HCT116 (cell line): ENCODE results near the gene NAPEPLD. TPM values are rescaled to one million over a fixed set of nuclear protein-coding genes. Genes with fewer than 3 reads are reported as not detected.
"Not testable (repeated sequence)": the region's sequence is repeated elsewhere in the genome, so short reads cannot be mapped to it uniquely, and the experiment has no call there.

Source experiments
- ATAC-seq: fragments of 200-7000 bp; cut with Tn5 transposase; 2 replicates; pipeline ENCODE4 v1.9.1; 2020; ENCODE audit warnings: mild to moderate bottlenecking, moderate library complexity
- BruUV-seq: library from RNA; stranded (reverse); fragments of 400-500 nt; replicated peaks from 2 replicates; lab custom pipeline; 2021; lab: Mats Ljungman, UMichigan
- CTCF ChIA-PET: fragments of 300-600 bp; sonication (Branson Sonifier 250); formaldehyde crosslinking; loops from one replicate; lab custom pipeline; 2021; ENCODE audit warnings: antibody characterized with exemption; lab: Charles Lee
- POLR2A ChIA-PET: fragments of 300-600, 350-600 bp; sonication (Branson Sonifier 250); formaldehyde crosslinking; loops from one replicate; lab custom pipeline; 2021; ENCODE audit warnings: antibody characterized with exemption; lab: Charles Lee
- RAD21 ChIA-PET, 2 experiments: fragments of 300-600 bp; sonication (Branson Sonifier 250); formaldehyde crosslinking; loops; one replicate each; lab custom pipeline; 2023; ENCODE audit warnings: low total read pairs in 2 of 2; ENCODE audit not compliant: uncharacterized antibody in 2 of 2, unreplicated experiment in 2 of 2, low non-redundant PET in 1 of 2; lab: Charles Lee
- DNase-seq: peaks from one replicate; pipeline ENCODE4 v3.0.0-alpha.2; 2010; ENCODE audit warnings: low read depth, low spot score
- H2AFZ ChIP-seq: fragments of 200-600 bp; shearing (Covaris generic), sonication (generic); 2 replicates; pipeline ENCODE4 v1.6.1; 2017; ENCODE audit warnings: low read depth, mixed run types, mixed read lengths, antibody characterized with exemption, low read length; ENCODE audit not compliant: poor library complexity, severe bottlenecking
- H3K27ac ChIP-seq: 2 replicates; pipeline ENCODE4 v1.5.1; 2012; ENCODE audit warnings: low read depth, low read length
- H3K27me3 ChIP-seq: fragments of 200-600 bp; sonication (generic); 2 replicates; pipeline ENCODE4 v1.6.1; 2016; ENCODE audit warnings: mixed run types, low read length, mixed read lengths; ENCODE audit not compliant: insufficient read depth
- H3K36me3 ChIP-seq, 2 experiments: fragments of 200-500 bp in 1 of 2; fragments of 200-600 bp in 1 of 2; sonication (Bioruptor generic) in 1 of 2; sonication (generic) in 1 of 2; 2 replicates each; pipeline versions ENCODE4 v1.5.1 to v1.6.1; 2014 to 2016; ENCODE audit warnings: low read length in 2 of 2, inconsistent platforms in 1 of 2, mixed read lengths in 1 of 2, mixed run types in 1 of 2; ENCODE audit not compliant: insufficient read depth in 2 of 2, control insufficient read depth in 1 of 2
- H3K4me1 ChIP-seq, 2 experiments: fragments of 200-600 bp in 1 of 2; sonication (generic) in 1 of 2; 2 replicates each; pipeline versions ENCODE4 v1.5.1 to v1.6.1; 2012 to 2017; ENCODE audit warnings: low read length in 2 of 2, inconsistent platforms in 1 of 2, mild to moderate bottlenecking in 1 of 2, mixed read lengths in 1 of 2, mixed run types in 1 of 2, moderate library complexity in 1 of 2; ENCODE audit not compliant: insufficient read depth in 2 of 2, control insufficient read depth in 1 of 2
- H3K4me2 ChIP-seq: fragments of 200-600 bp; sonication (generic); 2 replicates; pipeline ENCODE4 v1.6.1; 2017; ENCODE audit warnings: mixed run types, low read length, mixed read lengths
- H3K4me3 ChIP-seq, 2 experiments: fragments of 200-600 bp in 1 of 2; sonication (generic) in 1 of 2; replicated peaks in 1 of 2; 2 replicates each; pipeline ENCODE4 v1.5.1; 2011 to 2016; ENCODE audit warnings: low read length in 2 of 2, control low read depth in 1 of 2, low read depth in 1 of 2, mild to moderate bottlenecking in 1 of 2, mixed read lengths in 1 of 2, mixed run types in 1 of 2
- H3K79me2 ChIP-seq: fragments of 200-600 bp; sonication (generic); 2 replicates; pipeline ENCODE4 v1.6.1; 2017; ENCODE audit warnings: mild to moderate bottlenecking, mixed run types, low read length, moderate library complexity, mixed read lengths; ENCODE audit not compliant: insufficient read depth
- H3K9ac ChIP-seq: fragments of 200-600 bp; sonication (generic); 2 replicates; pipeline ENCODE4 v1.6.1; 2016; ENCODE audit warnings: low read length, mixed read lengths
- H3K9me2 ChIP-seq: fragments of 200-600 bp; sonication (generic), shearing (Covaris generic); 2 replicates; pipeline ENCODE4 v1.6.1; 2017; ENCODE audit warnings: mixed run types, mild to moderate bottlenecking, moderate library complexity; ENCODE audit not compliant: insufficient read depth
- H3K9me3 ChIP-seq, 2 experiments: fragments of 200-500 bp in 1 of 2; fragments of 200-600 bp in 1 of 2; sonication (Bioruptor generic) in 1 of 2; sonication (generic) in 1 of 2; 2 replicates each; pipeline ENCODE4 v1.6.1; 2014 to 2017; ENCODE audit warnings: low read length in 2 of 2, mixed read lengths in 2 of 2, inconsistent platforms in 1 of 2, low read depth in 1 of 2, mild to moderate bottlenecking in 1 of 2, mixed run types in 1 of 2, moderate library complexity in 1 of 2; ENCODE audit not compliant: control insufficient read depth in 1 of 2, insufficient read depth in 1 of 2
- H4K20me1 ChIP-seq: fragments of 200-600 bp; sonication (generic), shearing (Covaris generic); 2 replicates; pipeline ENCODE4 v1.6.1; 2017; ENCODE audit warnings: mixed run types, mild to moderate bottlenecking, moderate library complexity; ENCODE audit not compliant: insufficient read depth
- CBX3 ChIP-seq: IDR thresholded peaks from 2 replicates; pipeline ENCODE4 v1.6.1; 2012; ENCODE audit warnings: low read depth
- EZH2 ChIP-seq: fragments of 200-600 bp; sonication (generic); IDR thresholded peaks from 2 replicates; pipeline ENCODE4 v1.6.1; 2017; ENCODE audit warnings: antibody characterized with exemption, mixed run types
- EZH2phosphoT487 ChIP-seq: fragments of 200-600 bp; IDR thresholded peaks from 2 replicates; pipeline ENCODE4 v1.6.1; 2018; ENCODE audit warnings: antibody characterized with exemption, borderline replicate concordance
- FOSL1 ChIP-seq: IDR thresholded peaks from 2 replicates; pipeline ENCODE4 v1.6.1; 2012; ENCODE audit warnings: low read depth
- POLR2AphosphoS5 ChIP-seq: IDR thresholded peaks from 2 replicates; pipeline ENCODE4 v1.6.1; 2011; ENCODE audit warnings: mild to moderate bottlenecking, low read depth, low read length, moderate library complexity
- RAD21 ChIP-seq: IDR thresholded peaks from 2 replicates; pipeline ENCODE4 v1.6.1; 2012; ENCODE audit warnings: low read depth, mild to moderate bottlenecking
- SRF ChIP-seq: IDR thresholded peaks from 2 replicates; pipeline ENCODE4 v1.6.1; 2012; ENCODE audit warnings: low read depth
- TCF7L2 ChIP-seq: IDR thresholded peaks from 2 replicates; pipeline ENCODE4 v1.7.0; 2011; ENCODE audit warnings: borderline replicate concordance, inconsistent platforms; ENCODE audit not compliant: insufficient read depth, insufficient read length; ENCODE audit errors: extremely low read depth
- ZBTB33 ChIP-seq: IDR thresholded peaks from 2 replicates; pipeline ENCODE4 v1.6.1; 2011; ENCODE audit warnings: mild to moderate bottlenecking, low read length, moderate library complexity; ENCODE audit not compliant: insufficient replicate concordance; ENCODE audit errors: extremely low read depth
- ZFX ChIP-seq: fragments of 450-650 bp; IDR thresholded peaks from 2 replicates; pipeline ENCODE4 v1.6.1; 2017
- ZNF274 ChIP-seq: fragments of 200-500 bp; sonication (Bioruptor generic); IDR thresholded peaks from 2 replicates; pipeline ENCODE4 v1.6.1; 2014; ENCODE audit warnings: mild to moderate bottlenecking, low read depth, low read length, inconsistent platforms
- intact Hi-C: fragments of 100-400 bp; cut with micrococcal nuclease; formaldehyde crosslinking; loops from 2 replicates; pipeline ENCODE4 v1.10.0; 2022
- total RNA-seq: library from RNA; stranded (reverse); gene quantifications from one replicate; pipeline ENCODE4 v1.2.1, GENCODE V29; 2021; ENCODE audit not compliant: unreplicated experiment
- TF ChIP-seq, protein P1 (sequence below), 3 experiments: fragments of 200-600 bp in 1 of 3; sonication (generic) in 1 of 3; IDR thresholded peaks in 2 of 3; conservative IDR thresholded peaks in 1 of 3; 2 replicates each; pipeline ENCODE4 v1.5.1; 2012 to 2017; ENCODE audit warnings: low read depth in 2 of 3, low read length in 2 of 3, antibody characterized with exemption in 1 of 3, borderline replicate concordance in 1 of 3, control low read depth in 1 of 3, mild to moderate bottlenecking in 1 of 3, mixed read lengths in 1 of 3, mixed run types in 1 of 3, moderate library complexity in 1 of 3; ENCODE audit not compliant: insufficient read depth in 1 of 3
- TF ChIP-seq, protein P2 (sequence below): IDR thresholded peaks from 2 replicates; pipeline ENCODE4 v1.6.1; 2012

The NAPEPLD gene
- total RNA-seq, 1 experiment from 2014 or later = 9.7 TPM

GRCh38 chr7:103148131-103148993, 537 bp downstream of the NAPEPLD start (continued):
- no peak for TF ChIP-seq TCF7L2

GRCh38 chr7:103144754-103145153, 4.1 kb downstream of the NAPEPLD start:
- RAD21 ChIA-PET, ATAC-seq, BruUV-seq: not testable (repeated sequence)

DNA sequence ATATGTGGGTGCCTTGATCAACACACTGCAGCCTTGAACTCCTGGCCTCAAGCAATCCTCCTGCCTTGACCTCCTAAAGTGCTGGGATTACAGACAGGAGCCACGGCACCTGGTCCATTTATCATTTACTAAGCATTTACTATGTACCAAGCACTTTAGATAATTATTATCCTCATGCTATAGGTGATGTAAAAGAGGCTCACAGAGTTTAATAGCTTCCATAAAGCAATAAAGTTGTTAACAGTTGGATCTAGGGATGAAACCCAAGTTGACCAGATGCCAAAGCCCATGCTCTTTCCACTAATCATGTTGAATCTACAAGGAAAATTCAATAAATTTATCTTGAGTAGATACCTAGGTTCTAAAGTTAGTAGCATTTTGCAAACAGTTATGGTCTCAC, 5.0 kb downstream of the NAPEPLD start:
- Histone ChIP-seq H3K4me3 (no peak overlapping the region), H3K9me2 (no peaks in the 10 kb centered on the region), H3K9ac (no peak overlapping the region), H3K36me3 (no peaks in the 10 kb centered on the region), H3K27ac (no peak overlapping the region), H3K9me3 (no peaks in the 10 kb centered on the region), H3K4me2 (no peak overlapping the region), H3K79me2 (peaks cover 22% of the 10 kb centered on the region), H3K4me1 (peaks cover 7 to 17% of the 10 kb centered on the region in 2 experiments; a peak in 3 of 4 replicates), H4K20me1 (no peaks in the 10 kb centered on the region), H2AFZ (no peak overlapping the region), H3K27me3 (no peaks in the 10 kb centered on the region)
- DNase-seq (no peak), ATAC-seq (no peak)
- BruUV-seq = no TSS peak
- RAD21 ChIA-PET = no interaction called here
- CTCF ChIA-PET = no interaction called here
- POLR2A ChIA-PET = no interaction called here
- intact Hi-C loops = no loop called here
- TF ChIP-seq RAD21 = no peak
- no peak for TF ChIP-seq CBX3
- TF ChIP-seq EZH2phosphoT487 = no peak
- TF ChIP-seq EZH2 = no peak
- no peak for TF ChIP-seq FOSL1
- TF ChIP-seq ZFX = no peak
- no peak for TF ChIP-seq SRF
- no peak for TF ChIP-seq ZBTB33
- TF ChIP-seq POLR2AphosphoS5 = no peak
- no peak for TF ChIP-seq TCF7L2
- TF ChIP-seq ZNF274 = no peak
- TF ChIP-seq, protein P1, sequence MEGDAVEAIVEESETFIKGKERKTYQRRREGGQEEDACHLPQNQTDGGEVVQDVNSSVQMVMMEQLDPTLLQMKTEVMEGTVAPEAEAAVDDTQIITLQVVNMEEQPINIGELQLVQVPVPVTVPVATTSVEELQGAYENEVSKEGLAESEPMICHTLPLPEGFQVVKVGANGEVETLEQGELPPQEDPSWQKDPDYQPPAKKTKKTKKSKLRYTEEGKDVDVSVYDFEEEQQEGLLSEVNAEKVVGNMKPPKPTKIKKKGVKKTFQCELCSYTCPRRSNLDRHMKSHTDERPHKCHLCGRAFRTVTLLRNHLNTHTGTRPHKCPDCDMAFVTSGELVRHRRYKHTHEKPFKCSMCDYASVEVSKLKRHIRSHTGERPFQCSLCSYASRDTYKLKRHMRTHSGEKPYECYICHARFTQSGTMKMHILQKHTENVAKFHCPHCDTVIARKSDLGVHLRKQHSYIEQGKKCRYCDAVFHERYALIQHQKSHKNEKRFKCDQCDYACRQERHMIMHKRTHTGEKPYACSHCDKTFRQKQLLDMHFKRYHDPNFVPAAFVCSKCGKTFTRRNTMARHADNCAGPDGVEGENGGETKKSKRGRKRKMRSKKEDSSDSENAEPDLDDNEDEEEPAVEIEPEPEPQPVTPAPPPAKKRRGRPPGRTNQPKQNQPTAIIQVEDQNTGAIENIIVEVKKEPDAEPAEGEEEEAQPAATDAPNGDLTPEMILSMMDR (IDR thresholded peaks at IDR 0.05 in 2 of 3, conservative IDR thresholded peaks at IDR 0.05 in 1 of 3; ENCODE audit: borderline replicate concordance in 1 of 3, insufficient read depth in 1 of 3, low read depth in 2 of 3, low read length in 2 of 3) = no peak
- TF ChIP-seq, protein P2, sequence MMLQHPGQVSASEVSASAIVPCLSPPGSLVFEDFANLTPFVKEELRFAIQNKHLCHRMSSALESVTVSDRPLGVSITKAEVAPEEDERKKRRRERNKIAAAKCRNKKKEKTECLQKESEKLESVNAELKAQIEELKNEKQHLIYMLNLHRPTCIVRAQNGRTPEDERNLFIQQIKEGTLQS = no peak

More at GRCh38 chr7:103144754-103145153, 4.1 kb downstream of the NAPEPLD start:
- H3K9me3 ChIP-seq, H3K4me3 ChIP-seq, POLR2A ChIA-PET, H3K36me3 ChIP-seq, H3K27me3 ChIP-seq, CTCF ChIA-PET, intact Hi-C loops, H3K27ac ChIP-seq, H3K9me2 ChIP-seq, H4K20me1 ChIP-seq, H3K4me2 ChIP-seq, DNase-seq, H2AFZ ChIP-seq, H3K9ac ChIP-seq: not testable (repeated sequence)
- Histone ChIP-seq H3K4me1 (peaks cover 7 to 23% of the 10 kb centered on the region in 2 experiments), H3K79me2 (peaks cover 22% of the 10 kb centered on the region)
